Suprapubic skin (tissue), 4 donors: ENCODE results near the gene SLC35E1. TPM values are rescaled to one million over a fixed set of nuclear protein-coding genes. Genes with fewer than 3 reads are reported as not detected.
"Not testable (repeated sequence)": the region's sequence is repeated elsewhere in the genome, so short reads cannot be mapped to it uniquely, and the experiment has no call there.

Source experiments
- DNase-seq, 2 donors: peaks; one replicate each; pipeline ENCODE4 v3.0.0-alpha.2; 2019; ENCODE audit warnings: low spot score in 2 of 2
- H3K27ac ChIP-seq: fragments of 200-600 bp; sonication (generic); one replicate; pipeline ENCODE4 v1.5.1; 2019
- H3K27me3 ChIP-seq: fragments of 200-600 bp; sonication (generic); one replicate; pipeline ENCODE4 v1.5.1; 2019
- H3K36me3 ChIP-seq: fragments of 200-600 bp; sonication (generic); one replicate; pipeline ENCODE4 v1.5.1; 2019
- H3K4me1 ChIP-seq: fragments of 200-600 bp; sonication (generic); one replicate; pipeline ENCODE4 v1.5.1; 2019
- H3K4me3 ChIP-seq: fragments of 200-600 bp; sonication (generic); one replicate; pipeline ENCODE4 v1.5.1; 2019; ENCODE audit warnings: mild to moderate bottlenecking
- H3K9me3 ChIP-seq: fragments of 200-600 bp; sonication (generic); one replicate; pipeline ENCODE4 v1.5.1; 2019
- EP300 ChIP-seq: sonication (generic); formaldehyde crosslinking; IDR thresholded peaks from one replicate; pipeline ENCODE4 v1.6.1; 2017; ENCODE audit warnings: antibody characterized with exemption
- POLR2A ChIP-seq, 2 donors: fragments of 450-650 bp; IDR thresholded peaks; one replicate each; pipeline ENCODE4 v1.6.1; 2017; ENCODE audit warnings: antibody characterized with exemption in 2 of 2, mild to moderate bottlenecking in 2 of 2, moderate library complexity in 2 of 2
- POLR2AphosphoS5 ChIP-seq, 3 donors: sonication (generic); formaldehyde crosslinking; IDR thresholded peaks; one replicate each; pipeline ENCODE4 v1.6.1; 2017; ENCODE audit warnings: antibody characterized with exemption in 3 of 3
- WGBS: methylation state at CpG from one replicate; pipeline ENCODE4 v1.1.5; 2018; 5-methylcytosine and 5-hydroxymethylcytosine counted together
- total RNA-seq, 4 donors: library from RNA; depleted of rRNA; stranded (reverse); fragments of >200 nt; gene quantifications; one replicate each; pipeline ENCODE4 v1.1.0, GENCODE V29; 2016
- TF ChIP-seq, protein P1 (sequence below), 2 donors: fragments of 200-600 bp in 1 of 2; fragments of 450-650 bp in 1 of 2; sonication (generic) in 1 of 2; IDR thresholded peaks; one replicate each; pipeline ENCODE4 v1.5.1; 2016 to 2019; ENCODE audit warnings: antibody characterized with exemption in 2 of 2, mild to moderate bottlenecking in 1 of 2, moderate library complexity in 1 of 2

The SLC35E1 gene
- total RNA-seq, 4 donors from 2014 or later = 49.8 to 64.8 (median 56.3) TPM

GRCh38 chr19:16561382-16561781 lies 10.8 kb downstream of the SLC35E1 start:
- peaks cover 83% of the 10 kb centered on the region for H3K36me3 ChIP-seq
- 84% methylated on average over 6 of the region's 8 CpGs for WGBS
- no peak overlapping the region for H3K4me3 ChIP-seq
- H3K27ac ChIP-seq = no peak overlapping the region
- H3K9me3 ChIP-seq = no peaks in the 10 kb centered on the region
- no peaks in the 10 kb centered on the region for H3K4me1 ChIP-seq
- TF ChIP-seq POLR2A (IDR thresholded peaks at IDR 0.05) (no peak), EP300 (no peak), POLR2AphosphoS5 (IDR thresholded peaks at IDR 0.05) (no peak)
- TF ChIP-seq, protein P1, sequence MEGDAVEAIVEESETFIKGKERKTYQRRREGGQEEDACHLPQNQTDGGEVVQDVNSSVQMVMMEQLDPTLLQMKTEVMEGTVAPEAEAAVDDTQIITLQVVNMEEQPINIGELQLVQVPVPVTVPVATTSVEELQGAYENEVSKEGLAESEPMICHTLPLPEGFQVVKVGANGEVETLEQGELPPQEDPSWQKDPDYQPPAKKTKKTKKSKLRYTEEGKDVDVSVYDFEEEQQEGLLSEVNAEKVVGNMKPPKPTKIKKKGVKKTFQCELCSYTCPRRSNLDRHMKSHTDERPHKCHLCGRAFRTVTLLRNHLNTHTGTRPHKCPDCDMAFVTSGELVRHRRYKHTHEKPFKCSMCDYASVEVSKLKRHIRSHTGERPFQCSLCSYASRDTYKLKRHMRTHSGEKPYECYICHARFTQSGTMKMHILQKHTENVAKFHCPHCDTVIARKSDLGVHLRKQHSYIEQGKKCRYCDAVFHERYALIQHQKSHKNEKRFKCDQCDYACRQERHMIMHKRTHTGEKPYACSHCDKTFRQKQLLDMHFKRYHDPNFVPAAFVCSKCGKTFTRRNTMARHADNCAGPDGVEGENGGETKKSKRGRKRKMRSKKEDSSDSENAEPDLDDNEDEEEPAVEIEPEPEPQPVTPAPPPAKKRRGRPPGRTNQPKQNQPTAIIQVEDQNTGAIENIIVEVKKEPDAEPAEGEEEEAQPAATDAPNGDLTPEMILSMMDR (IDR thresholded peaks at IDR 0.05) = no peak
- H3K27me3 ChIP-seq = no peaks in the 10 kb centered on the region
- DNase-seq = no peak

DNA sequence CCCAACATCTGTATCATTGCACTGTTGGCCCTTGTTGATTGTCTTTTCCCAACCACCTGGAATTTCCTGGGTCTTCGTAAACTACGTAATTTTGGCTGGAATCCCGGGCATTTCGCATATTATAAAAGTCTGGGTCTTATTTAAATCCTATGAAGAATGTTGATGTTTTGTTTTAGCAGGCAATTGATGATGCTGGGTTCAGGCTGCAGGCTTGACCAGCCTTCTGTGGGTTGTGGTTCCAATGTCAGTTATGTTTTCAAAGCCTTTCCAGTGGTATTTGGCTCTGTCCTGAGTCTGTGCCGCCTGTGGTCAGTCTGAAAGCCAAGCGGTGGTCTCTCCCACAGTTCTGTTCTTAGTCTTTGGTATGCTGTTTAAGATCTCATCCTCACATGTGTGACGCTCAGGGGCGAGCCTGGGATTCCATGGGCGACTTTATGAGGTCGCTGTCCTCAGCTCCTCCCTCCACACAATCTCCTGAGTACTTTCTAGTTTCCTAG lies 12.4 kb downstream of the SLC35E1 start:
- 91% methylated on average over 10 of the region's 10 CpGs for WGBS
- no peaks in the 10 kb centered on the region for H3K9me3 ChIP-seq
- H3K36me3 ChIP-seq = peaks cover 86% of the 10 kb centered on the region
- no peak overlapping the region for H3K4me3 ChIP-seq
- H3K27me3 ChIP-seq = no peaks in the 10 kb centered on the region
- no peak for TF ChIP-seq POLR2AphosphoS5 (IDR thresholded peaks at IDR 0.05)
- TF ChIP-seq, protein P1 (IDR thresholded peaks at IDR 0.05) = no peak
- TF ChIP-seq EP300 = no peak
- no peak for TF ChIP-seq POLR2A (IDR thresholded peaks at IDR 0.05)
- no peak for DNase-seq
- no peak overlapping the region for H3K27ac ChIP-seq
- no peaks in the 10 kb centered on the region for H3K4me1 ChIP-seq

DNA sequence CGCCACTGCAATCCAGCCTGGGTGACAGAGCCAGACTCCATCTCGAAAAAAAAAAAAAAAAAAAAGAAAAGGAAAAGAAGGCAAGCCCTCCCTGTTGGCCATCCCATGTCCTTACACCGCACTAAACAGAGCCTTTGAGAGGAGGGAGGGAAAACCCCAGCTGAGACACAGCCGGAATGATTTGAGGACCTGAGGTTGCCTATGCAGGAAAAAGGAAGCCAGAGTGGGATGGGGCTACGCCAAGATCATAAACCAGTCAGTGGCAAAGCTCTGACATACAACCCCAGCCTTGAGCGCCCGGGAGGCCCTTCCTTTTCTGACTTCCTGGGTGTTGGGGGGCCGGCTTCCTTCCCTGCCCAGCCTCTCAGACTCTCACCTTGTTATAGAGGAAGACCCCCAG lies 17.4 kb downstream of the SLC35E1 start:
- 64% methylated on average over 8 of the region's 8 CpGs for WGBS
- TF ChIP-seq EP300 (no peak), POLR2A (IDR thresholded peaks at IDR 0.05) (no peak), POLR2AphosphoS5 (IDR thresholded peaks at IDR 0.05) (no peak)
- TF ChIP-seq, protein P1 (IDR thresholded peaks at IDR 0.05) = no peak
- Histone ChIP-seq H3K4me3 (no peak overlapping the region), H3K27me3 (no peaks in the 10 kb centered on the region), H3K36me3 (peaks cover 76% of the 10 kb centered on the region), H3K9me3 (no peaks in the 10 kb centered on the region), H3K27ac (no peak overlapping the region), H3K4me1 (no peaks in the 10 kb centered on the region)
- DNase-seq = no peak

DNA sequence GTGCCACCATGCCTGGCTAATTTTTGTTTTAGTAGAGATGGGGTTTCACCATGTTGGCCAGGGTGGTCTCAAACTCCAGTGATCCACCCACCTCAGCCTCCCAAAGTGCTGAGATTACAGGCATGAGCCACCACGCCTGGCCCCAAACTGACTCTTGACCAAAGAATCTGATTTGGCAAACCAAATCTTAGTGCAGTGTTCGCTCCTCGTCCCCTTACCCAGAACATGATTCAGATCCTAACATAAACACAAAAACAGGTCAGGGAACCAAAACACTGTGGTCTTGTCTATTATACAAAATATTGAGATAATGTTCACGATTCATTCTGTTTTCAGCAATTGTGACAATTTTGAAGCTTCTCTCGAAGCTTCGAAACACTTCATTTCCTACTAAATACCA lies 20.3 kb downstream of the SLC35E1 start:
- not testable (repeated sequence) for H3K9me3 ChIP-seq, H3K4me3 ChIP-seq, H3K27me3 ChIP-seq, H3K4me1 ChIP-seq, H3K27ac ChIP-seq, DNase-seq
- H3K36me3 ChIP-seq = peaks cover 60% of the 10 kb centered on the region
- WGBS = 93% methylated on average over 6 of the region's 6 CpGs

- peaks cover 5% of the 10 kb centered on the region for H3K4me1 ChIP-seq
- peaks cover 30% of the 10 kb centered on the region for H3K36me3 ChIP-seq
- DNase-seq = no peak
- H3K9me3 ChIP-seq = no peaks in the 10 kb centered on the region
- no peak overlapping the region for H3K4me3 ChIP-seq
- H3K27me3 ChIP-seq = no peaks in the 10 kb centered on the region
- 94% methylated on average over 4 of the region's 4 CpGs for WGBS
- H3K27ac ChIP-seq = no peak overlapping the region
- TF ChIP-seq POLR2A (IDR thresholded peaks at IDR 0.05) = no peak
- TF ChIP-seq, protein P1 (IDR thresholded peaks at IDR 0.05) = no peak
- no peak for TF ChIP-seq POLR2AphosphoS5 (IDR thresholded peaks at IDR 0.05)
- no peak for TF ChIP-seq EP300
Observed at GRCh38 chr19:16548956-16549355, 23.3 kb downstream of the SLC35E1 start.
